Measurements from ENCODE around the gene CPNE5.

Gene CPNE5

DNA sequence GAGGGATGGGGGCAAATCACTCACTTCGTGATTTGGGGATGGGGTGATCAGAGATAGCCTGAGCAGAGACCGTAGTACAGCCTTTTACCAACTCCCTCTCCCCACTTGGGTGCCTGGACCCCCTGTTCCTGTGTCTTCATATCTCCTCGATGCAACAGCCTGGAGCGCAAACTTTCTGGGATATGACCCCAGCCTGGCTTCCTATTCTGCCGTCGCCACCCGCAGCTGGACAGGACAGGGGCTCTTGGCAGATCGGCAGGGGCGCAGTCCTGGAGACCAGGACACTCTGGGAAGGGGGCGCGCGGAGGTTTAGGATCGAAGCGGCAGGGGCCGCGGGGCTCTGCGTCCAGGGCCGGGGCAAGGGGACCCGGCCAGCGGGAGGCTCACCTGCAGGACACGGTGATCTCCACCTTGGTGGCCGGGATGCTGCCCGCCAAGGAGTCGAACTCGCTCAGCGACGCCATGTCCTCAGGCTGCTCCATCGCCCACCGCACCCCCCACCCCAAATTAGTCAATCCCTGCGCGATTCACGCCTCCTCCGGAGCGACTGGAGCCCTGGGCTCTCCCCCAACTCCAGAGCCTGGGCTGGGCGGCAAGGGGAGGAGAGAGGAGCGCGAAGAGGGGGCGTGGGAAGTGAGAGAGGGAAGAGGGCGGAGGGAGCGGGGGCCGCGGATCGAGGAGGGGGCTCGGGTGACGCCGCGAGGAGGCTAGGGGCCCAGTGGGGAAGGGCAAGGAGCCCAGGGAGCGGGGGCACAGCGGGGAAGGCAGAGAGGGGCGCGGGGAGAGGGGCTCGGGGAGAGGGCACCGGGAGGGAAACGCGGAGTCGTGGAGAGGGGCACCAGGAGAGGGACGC is at the start of gene CPNE5:
Gene CPNE5, minus strand, starts transcription at position 549 of the 853 bp plus-strand sequence. Its CDS starts 67 bp downstream, at position 482.
- no peak for DNase-seq

DNA sequence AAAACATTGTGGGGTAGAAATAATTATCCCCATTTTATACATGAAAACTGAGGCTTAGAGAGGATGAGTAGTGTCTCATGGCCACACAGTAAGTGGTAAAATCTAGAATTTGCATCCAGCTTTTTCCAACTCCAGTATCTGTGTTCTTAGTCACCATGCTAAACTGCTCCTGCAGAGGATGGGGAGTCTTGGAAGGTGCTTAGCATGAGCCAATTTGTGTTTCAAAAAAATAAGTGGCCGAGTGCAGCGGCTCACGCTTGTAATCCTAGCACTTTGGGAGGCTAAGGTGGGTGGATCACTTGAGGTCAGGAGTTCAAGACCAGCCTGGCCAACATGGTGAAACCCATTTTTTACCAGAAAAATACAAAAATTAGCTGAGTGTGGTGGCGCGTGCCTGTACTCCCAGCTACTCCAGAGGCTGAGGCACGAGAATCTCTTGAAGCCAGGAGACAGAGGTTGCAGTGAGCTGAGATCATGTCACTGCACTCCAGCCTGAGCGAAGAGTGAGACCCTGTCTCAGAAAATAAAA is 48.9 kb upstream of the CPNE5 start:
- DNase-seq = no peak

DNA sequence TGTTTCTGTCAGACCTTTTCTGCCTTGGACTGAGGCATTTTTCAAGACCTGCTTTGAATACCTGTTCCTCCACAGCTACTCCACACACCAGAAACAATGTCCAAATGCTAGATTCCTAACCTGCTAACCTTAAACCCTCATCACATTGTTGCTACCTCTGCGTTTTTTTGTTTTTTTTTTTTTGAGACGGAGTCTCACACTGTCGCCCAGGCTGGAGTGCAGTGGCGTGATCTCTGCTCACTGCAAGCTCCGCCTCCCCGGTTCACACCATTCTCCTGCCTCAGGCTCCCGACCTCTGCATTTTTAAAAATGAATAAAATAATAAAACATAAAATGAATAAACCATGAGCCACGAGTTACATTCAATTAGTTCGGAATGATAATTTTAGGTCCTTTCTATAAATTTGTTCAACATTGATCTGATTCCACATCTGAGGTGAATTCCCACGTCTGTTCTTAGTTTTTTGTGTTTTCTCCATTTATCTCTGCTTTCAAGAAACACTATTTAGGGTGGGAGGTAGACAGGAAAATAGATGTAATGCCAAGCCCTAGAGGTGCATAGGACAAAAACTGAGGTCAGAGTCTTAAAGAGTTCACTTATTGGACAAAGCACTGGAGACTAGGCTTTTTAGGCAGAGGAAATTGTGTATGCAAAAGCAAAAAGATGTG is 47.8 kb upstream of the CPNE5 start:
- DNase-seq = peak; percentile 55

DNA sequence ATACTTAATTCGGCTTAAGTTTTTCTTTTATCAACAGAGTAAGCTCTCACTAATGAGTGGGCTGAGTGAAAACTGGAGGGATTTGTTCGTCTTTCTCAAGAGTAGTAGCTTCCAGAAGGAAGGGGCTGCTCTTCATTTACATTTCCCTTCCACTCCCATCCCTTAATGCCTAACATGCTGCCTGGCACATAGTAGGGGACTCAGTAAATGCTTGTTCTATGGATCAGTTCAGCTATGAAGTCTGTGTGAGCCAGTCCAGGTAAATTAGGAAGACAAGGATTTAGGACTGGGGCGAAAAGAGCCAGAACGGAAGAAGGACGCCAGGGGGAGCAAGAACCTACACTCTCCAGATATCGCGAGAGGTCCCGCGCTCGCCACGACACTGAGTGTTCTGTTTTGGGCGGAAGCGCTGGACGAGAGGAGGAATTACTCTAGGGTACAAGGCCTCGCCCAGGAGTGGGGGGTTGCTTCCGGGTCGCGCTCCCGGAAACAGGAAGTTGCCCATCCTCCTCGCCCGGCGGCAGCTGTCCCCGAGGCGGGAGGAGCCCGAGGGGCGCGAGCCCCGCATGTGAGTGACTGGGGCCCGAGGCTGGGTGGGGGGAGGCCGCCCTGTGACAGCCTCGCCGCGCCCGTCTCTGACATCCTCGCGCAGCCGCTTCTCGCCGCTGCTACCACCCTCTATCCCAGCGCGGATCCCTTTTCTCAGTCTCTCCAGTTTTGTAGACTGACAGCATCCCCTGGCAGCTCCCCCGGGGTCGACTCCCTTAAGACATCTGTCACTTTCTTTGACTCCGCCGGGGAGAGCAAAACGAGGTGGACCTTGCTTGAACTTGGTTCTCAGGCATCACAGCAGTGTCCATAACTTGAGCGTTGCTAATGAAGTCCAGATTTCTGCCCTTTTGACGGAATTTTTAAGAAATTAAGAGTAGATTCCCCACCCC is 46.5 kb upstream of the CPNE5 start, which contains the start of gene C6orf89:
Gene C6orf89, plus strand, starts transcription at position 492 of the 941 bp plus-strand sequence. CDS start 13,493 bp downstream, outside the sequence.
- peak; percentile 99 for DNase-seq

DNA sequence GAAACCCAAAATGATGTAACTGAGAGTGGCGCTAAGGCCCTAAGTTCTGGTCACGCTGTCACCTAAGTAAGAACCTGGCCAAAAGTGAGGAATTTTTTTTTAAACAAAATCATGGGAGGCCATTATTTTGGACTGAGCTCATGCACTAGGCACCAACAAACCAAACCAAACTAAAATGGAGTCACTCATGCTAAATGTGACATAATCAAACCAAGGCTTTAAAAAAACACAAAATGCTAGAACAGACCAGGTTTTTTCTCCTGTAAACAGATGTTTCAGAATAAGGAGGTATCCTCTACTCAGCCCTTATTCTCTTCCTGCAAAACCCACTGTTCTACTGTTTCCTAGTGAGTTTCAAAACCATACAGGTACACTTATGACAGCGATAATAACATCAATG is 45.4 kb upstream of the CPNE5 start:
- DNase-seq = no peak

DNA sequence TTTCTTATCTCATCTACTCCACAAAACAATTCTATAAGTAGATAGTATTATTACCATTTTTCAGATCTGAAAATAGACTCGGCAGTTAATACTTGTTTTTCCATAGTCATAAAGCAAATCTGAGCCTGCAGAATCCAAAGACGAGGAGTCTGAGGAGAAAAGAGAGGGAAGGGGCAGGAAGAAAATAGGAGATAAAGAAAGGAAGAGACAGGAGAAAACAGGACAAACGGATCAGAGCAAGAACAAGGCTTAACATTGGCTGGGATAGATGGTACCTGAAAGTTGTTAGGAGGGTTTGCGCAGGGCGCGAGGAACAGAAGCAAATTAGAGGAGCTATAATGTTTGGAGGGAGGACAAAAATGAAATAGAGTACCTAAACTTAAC is 36.0 kb upstream of the CPNE5 start:
- DNase-seq = peak; percentile 51

DNA sequence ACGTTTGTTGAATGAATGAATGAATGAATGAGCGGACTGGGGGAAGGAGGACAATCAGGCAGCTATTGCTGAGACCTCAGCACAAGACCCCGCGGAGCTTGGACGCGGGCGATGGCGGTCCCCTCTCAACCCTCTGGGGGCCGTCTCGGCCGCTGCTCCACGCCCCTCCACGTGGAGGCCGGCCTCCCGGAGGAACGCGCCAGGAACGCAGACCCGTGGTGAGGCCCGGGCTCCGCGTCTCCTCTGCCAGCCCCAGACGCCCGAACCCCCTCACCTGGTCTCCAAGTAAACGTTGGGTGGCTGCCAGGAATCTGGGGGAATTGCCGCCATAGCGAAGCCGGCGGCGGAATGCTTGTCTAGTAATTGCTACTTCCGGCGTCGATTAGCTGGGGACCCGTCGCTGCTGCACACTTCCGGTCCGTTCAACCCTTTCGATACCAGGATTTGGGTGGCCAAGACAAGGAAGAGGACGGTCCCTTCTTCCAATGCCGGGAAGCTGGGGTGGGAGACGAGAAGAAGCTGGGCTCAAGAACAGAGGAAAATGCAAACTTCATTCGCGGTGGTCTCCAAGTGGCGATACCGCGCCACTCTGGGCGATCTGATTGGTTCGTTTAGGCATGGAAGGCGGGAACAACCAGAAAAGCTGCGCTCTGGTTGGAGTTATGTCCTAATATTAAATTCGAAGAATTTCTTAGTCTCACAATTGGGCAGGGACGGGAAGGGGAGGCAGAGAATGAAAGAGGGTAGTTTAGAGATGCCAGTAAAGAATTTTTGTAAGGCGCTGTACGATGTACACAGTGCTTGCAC is 35.4 kb upstream of the CPNE5 start, which contains the start of gene PPIL1:
Gene PPIL1, minus strand, starts transcription at position 361 of the 807 bp plus-strand sequence. Its CDS starts 31 bp downstream, at position 330.
- peak; percentile 98 for DNase-seq

DNA sequence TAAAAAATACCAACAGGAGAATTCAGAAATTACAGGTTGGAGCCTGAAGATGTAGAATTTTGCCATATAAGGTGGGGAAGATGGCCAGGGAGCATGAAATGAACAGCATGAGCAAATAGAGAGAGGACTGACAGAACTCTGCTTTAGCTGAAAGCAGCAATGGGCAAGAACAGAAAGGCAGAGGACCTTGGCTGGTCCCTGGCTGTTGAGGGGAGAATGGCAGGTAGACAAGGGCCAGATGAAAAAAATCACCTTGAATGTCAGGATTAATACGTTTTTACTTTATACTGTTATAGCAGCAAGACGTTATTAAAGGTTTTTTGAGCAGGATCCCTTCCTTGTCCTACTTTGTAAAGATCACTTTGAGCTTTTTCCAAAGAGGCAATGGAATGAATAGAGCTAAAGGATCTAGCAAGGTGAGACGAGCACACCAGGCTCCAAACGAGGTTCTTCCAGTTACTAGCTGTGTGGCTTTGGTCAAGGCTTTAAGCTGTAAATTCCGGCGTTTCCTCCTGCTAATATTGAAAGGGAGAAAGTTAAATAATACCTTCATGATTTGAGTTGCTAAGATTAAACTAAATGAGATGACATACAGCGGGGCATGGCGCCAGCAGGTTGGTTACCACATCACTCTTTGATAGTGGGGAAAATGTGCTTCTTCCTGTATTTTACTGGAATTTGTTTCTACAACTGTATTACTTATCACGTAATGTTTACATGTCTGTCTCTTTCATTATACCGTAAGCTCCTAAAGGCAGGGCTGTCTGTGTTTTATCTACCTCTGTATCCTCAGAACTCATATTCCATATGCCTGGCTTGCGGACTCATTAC is 34.6 kb upstream of the CPNE5 start:
- DNase-seq = peak; percentile 72

DNA sequence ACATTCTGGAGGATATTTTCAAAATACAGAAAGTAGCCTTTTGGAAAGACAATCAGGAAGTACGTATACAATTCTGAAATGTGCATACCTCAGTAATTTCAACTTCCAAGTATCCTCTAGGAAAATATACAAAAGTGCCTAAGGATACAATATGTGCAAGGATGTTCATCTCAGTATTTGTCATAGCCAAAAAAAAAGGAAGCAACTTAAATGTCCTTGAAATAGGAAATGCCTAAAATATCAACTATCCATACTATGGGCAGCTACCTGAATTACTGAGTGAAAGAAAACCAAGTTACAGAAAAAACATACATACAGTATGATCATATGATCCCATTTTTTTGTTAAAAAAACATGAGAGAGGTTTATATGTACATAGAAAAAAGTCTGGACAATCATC is 33.9 kb upstream of the CPNE5 start:
- DNase-seq = peak; percentile 47

DNA sequence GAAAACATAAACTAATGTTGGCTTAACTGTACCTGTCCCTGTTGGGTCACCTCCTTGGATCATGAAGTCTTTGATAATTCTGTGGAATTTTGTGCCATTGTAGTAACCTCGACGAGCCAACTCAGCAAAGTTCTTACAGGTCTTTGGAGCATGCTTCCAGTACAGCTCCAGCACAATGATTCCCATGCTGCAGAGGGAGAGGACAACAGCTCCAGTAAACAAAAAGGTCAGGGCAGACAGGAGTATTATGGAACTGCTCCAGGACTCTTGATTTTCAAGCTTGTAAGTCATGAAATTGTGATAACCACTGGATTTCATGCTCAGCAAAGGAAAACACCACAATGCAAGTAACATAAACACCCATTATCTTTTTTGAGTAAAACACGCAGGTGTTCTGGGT is 32.4 kb upstream of the CPNE5 start:
- no peak for DNase-seq

DNA sequence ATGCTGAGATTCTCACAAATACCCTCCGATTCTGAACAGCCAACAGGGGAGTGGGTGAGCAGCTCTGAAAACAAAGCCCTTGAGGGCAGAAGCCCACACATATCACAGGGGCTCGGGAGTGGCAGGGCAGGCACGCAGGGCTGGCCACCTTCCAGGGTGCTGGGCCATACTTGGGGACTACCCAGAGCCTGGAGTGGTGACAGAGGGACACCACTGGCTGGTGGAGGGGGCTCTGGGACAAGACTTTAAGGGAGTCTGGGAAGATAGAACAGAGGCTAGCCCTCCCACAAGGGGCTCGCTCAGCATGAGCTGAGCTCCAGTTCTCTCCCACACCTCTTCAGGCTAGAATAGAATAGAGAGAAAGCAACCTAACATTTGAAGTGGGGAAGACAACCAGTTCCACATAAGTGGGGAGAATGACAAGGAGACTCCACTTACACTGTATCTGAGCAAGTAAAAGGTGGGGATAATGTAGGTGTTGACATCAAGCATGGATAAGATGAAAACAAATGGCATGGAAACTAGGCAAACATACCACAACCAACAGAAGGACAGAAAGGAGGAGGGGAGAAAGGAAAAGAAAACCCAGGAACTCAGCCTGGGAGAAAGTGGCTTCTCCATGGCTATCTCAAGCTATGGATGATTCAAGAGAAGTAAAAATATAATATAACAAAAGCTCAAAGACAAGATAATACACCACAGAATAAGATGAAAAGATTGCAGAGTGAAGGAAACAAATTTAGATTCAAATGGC is 28.4 kb upstream of the CPNE5 start:
- DNase-seq = no peak

DNA sequence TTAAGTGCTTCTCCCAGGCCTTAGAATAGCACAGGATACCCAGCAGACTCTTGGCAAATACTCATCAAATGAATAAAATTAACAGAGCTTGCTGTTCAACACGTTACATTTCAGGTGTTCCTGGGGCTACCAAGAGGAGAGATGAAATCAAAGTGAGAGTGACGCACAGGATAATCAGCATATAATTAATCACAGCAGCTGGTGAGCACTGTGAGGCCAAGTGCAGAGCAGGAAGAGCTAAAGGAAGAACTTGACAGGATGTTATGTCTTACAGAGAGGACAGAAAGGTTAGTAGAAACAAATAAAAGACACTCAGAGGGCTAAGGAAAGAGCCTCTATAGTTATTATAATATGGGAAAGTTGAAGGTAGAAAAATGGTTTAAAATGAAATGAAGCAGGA is 26.6 kb upstream of the CPNE5 start:
- no peak for DNase-seq

DNA sequence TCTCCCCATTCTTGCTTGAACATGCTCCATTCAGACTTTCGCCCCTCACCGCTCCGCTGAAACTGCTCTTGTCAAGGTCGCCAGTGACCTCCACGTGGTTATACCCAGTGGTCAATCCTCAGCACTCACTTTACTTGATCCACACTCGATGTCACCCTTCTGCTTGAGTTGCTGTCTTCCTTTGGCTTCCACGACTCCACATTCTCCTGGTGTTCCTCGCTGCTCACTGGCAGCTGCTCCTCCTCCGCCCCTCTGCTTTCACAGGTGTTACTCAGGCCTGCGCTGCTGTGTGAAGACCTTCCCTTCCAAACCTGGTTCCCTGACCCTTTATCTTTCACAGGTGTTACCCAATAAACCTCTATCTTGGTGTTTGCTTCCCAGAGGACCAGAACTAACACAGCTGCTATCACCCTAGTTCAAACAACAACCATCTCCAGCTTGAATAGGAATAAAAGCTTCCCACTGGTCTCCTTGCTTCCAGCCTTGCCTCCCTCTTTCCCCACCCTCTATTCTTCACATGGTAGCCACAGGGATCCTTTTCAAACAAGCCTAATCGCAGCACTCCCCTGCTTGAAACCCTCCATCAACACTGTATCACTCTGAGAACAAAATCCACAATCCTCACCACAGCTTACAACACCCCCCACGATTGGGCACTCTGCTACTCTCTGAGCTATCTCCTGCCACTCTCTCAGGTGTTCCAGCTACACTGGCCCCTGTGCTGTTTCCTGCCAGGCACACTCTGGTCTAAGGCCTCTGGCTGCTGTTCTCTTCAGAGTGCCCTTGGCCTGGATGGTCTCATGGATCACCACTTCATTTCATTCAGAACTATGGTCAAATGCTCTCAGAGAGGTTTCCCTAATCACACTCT is 24.7 kb upstream of the CPNE5 start:
- DNase-seq = no peak

DNA sequence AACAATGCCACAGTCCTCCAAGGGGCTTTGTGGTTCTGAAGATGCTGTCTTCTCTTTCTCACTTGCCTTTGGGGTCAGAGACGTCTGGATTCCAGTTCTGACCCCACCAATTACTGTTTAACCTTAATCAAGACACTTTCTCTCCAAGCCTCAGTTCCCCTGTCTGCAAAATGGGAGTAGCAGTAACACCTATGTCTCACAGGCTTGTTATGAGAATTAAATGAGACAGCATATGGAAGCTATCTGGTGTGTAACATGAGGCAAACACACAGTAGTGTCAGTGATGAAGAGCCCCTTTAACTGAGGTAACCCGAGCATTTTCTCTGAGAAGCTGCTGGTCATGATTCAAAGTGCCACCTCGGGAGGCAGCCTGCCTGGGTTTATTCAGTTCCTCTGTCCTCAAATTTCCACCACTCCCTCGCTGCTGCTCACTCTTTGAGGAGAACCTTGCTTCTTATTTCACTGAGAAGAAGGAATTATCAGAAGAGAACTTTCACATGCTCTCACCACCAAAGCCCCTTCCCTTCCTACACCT is 23.7 kb upstream of the CPNE5 start:
- no peak for DNase-seq

DNA sequence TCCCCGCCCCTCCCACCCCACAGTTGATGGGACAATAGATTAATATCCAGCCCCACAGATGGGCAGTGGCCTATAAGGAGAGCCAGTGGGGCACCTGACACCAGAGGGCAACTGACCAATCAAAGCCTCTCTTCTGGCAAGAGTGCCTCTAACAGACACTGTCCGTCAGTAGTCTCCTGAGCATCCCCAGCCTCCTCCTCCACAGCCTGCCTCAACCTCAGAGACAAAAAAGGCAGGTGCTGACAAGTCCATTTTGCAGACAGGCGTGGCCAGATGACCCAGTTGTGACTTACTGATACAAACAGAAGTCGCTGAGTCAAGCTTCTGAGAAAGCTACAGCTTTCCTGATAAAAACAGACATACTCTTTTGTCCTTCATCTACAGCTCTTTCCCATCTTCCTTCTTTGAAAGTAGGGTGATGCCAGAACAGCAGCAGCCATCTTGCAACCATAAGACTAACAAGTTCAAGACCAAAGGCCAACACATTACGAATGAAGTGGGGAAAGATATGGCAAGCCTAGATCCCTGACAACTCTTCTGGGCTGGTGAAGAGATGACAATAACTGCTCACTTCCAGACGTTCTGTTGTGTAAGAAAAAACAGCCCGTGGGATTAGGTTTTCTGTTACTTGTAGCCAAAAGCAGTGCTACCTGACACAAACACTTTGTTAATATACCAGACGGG is 23.1 kb upstream of the CPNE5 start:
- DNase-seq = peak; percentile 84

DNA sequence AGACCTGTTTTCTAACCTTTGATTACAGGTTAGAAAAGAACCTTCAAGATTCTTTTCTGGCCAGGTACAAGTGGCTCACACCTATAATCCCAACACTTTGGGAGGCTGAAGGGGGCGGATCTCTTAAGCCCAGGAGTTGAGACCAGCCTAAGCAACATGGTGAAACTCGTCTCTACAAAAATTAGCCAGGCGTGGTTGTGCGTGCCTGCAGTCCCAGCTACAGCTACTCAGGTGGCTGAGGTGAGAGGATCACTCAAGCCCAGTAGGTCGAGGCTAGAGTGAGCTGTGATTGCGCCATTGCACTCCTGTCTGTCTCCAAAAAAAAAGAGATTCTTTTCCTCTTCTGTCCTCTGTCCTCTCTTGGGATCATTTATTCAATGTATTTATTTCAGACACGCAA is 20.9 kb upstream of the CPNE5 start:
- DNase-seq = no peak

DNA sequence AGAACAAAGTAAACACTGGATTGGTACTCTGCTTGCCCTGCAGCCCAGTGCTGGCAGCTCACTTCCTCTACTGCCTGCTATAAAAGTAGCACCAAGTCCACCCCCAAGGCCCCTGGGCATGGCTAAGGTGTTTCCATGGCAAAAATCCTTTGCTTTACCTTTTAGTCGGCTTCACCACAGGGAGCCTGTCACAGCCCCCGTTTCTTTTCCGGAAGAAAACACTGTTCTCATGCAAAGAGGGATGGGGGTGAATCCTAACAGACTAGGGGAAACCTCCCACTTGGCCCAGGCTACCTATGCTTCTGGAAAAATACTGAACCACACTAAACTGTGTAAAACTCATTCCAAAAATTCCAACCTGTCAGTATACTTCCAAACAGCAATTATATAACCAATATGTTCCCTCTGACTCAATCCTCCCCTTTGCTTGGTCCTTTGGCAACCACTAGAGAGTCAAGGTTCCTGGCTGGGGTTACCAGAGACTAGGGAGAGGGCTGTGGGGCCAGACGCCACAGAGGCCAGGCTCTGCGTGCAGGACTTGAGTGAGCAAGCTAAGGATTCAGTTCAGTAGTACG is 19.2 kb upstream of the CPNE5 start:
- DNase-seq = no peak

DNA sequence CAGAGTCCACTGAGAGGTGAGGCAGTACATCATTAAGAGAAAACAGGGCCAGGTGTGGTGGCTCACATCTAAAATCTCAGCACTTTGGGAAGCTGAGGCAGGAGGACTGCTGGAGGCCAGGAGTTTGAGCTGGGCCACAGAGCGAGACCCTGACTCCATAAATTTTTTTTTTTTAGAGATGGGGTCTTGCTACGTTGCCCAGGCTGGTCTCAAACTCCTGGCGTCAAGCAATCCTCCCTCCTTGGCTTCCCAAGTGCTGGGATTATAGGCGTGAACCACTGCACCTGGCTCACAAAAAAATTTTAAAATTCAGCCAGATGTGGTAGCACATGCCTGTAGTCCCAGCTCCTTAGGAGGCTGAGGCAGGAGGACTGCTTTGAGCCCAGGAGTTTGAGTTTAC is 18.1 kb upstream of the CPNE5 start:
- no peak for DNase-seq
